ENCODE measurements around the gene ANKH. TPM values are rescaled to one million over a fixed set of nuclear protein-coding genes. Genes with fewer than 3 reads are reported as not detected.

Gene ANKH
- total RNA-seq, 1 experiment from 2014 or later: 16.9 TPM

DNA sequence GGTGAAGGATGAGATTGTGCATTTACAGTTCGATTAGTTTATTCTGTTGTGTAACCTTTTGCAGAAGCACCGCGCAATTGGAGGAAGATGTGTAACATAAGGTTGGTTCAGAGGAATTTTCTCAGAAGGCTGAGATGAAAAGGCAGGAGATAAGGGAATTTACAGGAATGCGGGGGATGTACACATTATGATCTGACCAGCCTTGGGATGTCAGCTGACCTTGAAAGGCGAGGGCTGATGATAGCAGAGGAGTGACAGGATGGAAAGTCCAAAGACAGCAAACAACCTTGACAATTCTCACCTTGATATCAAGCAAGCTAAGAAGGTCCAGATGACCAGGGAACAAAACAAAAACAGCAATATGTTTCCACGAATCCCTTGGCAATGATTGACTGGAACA, 118.3 kb downstream of the ANKH start:
- no peak for ATAC-seq
- H3K4me3 Mint-ChIP-seq: no peak overlapping the region
- no peaks in the 10 kb centered on the region for H3K27me3 Mint-ChIP-seq (ENCODE audit: low read depth)
- no peak for TF ChIP-seq ATF1 (CRISPR knock-in tag; IDR thresholded peaks at IDR 0.05)
- TF ChIP-seq GABPB1 (CRISPR knock-in tag; IDR thresholded peaks at IDR 0.05): peak; percentile 33; the same call in 1 of the 2 replicates
- H3K27ac Mint-ChIP-seq: peak overlapping the region; percentile 2
- H3K9me3 Mint-ChIP-seq: no peaks in the 10 kb centered on the region
- ChIA-PET CTCF (no interaction called here), POLR2A (no interaction called here)
- H3K36me3 Mint-ChIP-seq: no peaks in the 10 kb centered on the region
- peaks cover 9% of the 10 kb centered on the region for H3K4me1 Mint-ChIP-seq
- no peak for DNase-seq (ENCODE audit: low spot score)

DNA sequence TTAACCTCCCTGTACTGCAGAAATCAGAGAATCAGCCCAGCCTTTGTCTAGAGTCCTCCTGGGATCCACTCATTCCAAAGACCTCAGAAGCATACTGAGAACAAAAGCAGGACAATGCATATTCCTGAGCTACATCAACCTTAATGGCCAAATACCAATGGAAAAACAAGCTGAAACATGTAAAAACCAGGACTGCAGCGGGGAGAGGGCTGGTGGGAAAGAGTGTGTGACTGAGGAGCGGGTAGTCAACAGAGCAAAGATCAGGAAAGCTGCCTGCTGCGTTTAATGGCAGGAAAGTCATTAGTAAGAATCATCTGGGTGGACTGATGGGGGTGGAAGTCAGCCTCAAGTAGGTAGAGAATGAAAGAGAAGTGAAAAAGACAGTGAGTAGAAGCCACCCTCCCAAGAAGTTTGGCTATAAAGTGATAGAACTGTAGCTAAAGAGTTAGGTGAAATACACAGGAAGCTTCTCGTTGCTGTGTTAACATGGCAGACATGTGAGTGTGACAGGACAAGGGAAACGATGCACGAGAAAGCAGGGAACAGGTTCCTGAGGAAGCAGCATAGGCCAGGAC, 119.0 kb downstream of the ANKH start:
- no peaks in the 10 kb centered on the region for H3K36me3 Mint-ChIP-seq
- H3K27me3 Mint-ChIP-seq (ENCODE audit: low read depth): no peaks in the 10 kb centered on the region
- no peak overlapping the region for H3K4me3 Mint-ChIP-seq
- peak overlapping the region; percentile 2; the same call in 1 of the 2 replicates for H3K27ac Mint-ChIP-seq
- CTCF ChIA-PET: interaction anchor here (0.9 kb wide), 1 partner anchor 67 kb away, joined by 3 read pairs; no protein-coding TSS in a partner anchor
- H3K4me1 Mint-ChIP-seq: peaks cover 9% of the 10 kb centered on the region
- POLR2A ChIA-PET: no interaction called here
- no peaks in the 10 kb centered on the region for H3K9me3 Mint-ChIP-seq
- TF ChIP-seq, protein P1, sequence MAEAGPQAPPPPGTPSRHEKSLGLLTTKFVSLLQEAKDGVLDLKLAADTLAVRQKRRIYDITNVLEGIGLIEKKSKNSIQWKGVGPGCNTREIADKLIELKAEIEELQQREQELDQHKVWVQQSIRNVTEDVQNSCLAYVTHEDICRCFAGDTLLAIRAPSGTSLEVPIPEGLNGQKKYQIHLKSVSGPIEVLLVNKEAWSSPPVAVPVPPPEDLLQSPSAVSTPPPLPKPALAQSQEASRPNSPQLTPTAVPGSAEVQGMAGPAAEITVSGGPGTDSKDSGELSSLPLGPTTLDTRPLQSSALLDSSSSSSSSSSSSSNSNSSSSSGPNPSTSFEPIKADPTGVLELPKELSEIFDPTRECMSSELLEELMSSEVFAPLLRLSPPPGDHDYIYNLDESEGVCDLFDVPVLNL (CRISPR knock-in tag; IDR thresholded peaks at IDR 0.05; ENCODE audit: borderline replicate concordance, low read depth): no peak
- TF ChIP-seq SOX15 (CRISPR knock-in tag; IDR thresholded peaks at IDR 0.05) (no peak), ZNF416 (CRISPR knock-in tag; IDR thresholded peaks at IDR 0.05) (no peak), MYBL2 (CRISPR knock-in tag; IDR thresholded peaks at IDR 0.05) (no peak), CBFB (CRISPR knock-in tag; IDR thresholded peaks at IDR 0.05; ENCODE audit: low read depth) (no peak), TCF7 (CRISPR knock-in tag; IDR thresholded peaks at IDR 0.05; ENCODE audit: low read depth) (no peak), CREB1 (CRISPR knock-in tag; IDR thresholded peaks at IDR 0.05) (no peak), HMGA2 (CRISPR knock-in tag; IDR thresholded peaks at IDR 0.05) (no peak), ZNF263 (CRISPR knock-in tag; IDR thresholded peaks at IDR 0.05; ENCODE audit: low read depth) (no peak), FOXP1 (CRISPR knock-in tag; IDR thresholded peaks at IDR 0.05; ENCODE audit: borderline replicate concordance) (no peak)
- TF ChIP-seq, protein P2, sequence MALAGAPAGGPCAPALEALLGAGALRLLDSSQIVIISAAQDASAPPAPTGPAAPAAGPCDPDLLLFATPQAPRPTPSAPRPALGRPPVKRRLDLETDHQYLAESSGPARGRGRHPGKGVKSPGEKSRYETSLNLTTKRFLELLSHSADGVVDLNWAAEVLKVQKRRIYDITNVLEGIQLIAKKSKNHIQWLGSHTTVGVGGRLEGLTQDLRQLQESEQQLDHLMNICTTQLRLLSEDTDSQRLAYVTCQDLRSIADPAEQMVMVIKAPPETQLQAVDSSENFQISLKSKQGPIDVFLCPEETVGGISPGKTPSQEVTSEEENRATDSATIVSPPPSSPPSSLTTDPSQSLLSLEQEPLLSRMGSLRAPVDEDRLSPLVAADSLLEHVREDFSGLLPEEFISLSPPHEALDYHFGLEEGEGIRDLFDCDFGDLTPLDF (CRISPR knock-in tag; IDR thresholded peaks at IDR 0.05): no peak
- TF ChIP-seq, protein P3, sequence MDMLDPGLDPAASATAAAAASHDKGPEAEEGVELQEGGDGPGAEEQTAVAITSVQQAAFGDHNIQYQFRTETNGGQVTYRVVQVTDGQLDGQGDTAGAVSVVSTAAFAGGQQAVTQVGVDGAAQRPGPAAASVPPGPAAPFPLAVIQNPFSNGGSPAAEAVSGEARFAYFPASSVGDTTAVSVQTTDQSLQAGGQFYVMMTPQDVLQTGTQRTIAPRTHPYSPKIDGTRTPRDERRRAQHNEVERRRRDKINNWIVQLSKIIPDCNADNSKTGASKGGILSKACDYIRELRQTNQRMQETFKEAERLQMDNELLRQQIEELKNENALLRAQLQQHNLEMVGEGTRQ (CRISPR knock-in tag; IDR thresholded peaks at IDR 0.05): no peak
- TF ChIP-seq, protein P4, sequence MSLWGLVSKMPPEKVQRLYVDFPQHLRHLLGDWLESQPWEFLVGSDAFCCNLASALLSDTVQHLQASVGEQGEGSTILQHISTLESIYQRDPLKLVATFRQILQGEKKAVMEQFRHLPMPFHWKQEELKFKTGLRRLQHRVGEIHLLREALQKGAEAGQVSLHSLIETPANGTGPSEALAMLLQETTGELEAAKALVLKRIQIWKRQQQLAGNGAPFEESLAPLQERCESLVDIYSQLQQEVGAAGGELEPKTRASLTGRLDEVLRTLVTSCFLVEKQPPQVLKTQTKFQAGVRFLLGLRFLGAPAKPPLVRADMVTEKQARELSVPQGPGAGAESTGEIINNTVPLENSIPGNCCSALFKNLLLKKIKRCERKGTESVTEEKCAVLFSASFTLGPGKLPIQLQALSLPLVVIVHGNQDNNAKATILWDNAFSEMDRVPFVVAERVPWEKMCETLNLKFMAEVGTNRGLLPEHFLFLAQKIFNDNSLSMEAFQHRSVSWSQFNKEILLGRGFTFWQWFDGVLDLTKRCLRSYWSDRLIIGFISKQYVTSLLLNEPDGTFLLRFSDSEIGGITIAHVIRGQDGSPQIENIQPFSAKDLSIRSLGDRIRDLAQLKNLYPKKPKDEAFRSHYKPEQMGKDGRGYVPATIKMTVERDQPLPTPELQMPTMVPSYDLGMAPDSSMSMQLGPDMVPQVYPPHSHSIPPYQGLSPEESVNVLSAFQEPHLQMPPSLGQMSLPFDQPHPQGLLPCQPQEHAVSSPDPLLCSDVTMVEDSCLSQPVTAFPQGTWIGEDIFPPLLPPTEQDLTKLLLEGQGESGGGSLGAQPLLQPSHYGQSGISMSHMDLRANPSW (CRISPR knock-in tag; conservative IDR thresholded peaks at IDR 0.05; ENCODE audit: low read depth): no peak
- TF ChIP-seq, protein P5, sequence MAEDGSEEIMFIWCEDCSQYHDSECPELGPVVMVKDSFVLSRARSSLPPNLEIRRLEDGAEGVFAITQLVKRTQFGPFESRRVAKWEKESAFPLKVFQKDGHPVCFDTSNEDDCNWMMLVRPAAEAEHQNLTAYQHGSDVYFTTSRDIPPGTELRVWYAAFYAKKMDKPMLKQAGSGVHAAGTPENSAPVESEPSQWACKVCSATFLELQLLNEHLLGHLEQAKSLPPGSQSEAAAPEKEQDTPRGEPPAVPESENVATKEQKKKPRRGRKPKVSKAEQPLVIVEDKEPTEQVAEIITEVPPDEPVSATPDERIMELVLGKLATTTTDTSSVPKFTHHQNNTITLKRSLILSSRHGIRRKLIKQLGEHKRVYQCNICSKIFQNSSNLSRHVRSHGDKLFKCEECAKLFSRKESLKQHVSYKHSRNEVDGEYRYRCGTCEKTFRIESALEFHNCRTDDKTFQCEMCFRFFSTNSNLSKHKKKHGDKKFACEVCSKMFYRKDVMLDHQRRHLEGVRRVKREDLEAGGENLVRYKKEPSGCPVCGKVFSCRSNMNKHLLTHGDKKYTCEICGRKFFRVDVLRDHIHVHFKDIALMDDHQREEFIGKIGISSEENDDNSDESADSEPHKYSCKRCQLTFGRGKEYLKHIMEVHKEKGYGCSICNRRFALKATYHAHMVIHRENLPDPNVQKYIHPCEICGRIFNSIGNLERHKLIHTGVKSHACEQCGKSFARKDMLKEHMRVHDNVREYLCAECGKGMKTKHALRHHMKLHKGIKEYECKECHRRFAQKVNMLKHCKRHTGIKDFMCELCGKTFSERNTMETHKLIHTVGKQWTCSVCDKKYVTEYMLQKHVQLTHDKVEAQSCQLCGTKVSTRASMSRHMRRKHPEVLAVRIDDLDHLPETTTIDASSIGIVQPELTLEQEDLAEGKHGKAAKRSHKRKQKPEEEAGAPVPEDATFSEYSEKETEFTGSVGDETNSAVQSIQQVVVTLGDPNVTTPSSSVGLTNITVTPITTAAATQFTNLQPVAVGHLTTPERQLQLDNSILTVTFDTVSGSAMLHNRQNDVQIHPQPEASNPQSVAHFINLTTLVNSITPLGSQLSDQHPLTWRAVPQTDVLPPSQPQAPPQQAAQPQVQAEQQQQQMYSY (CRISPR knock-in tag; IDR thresholded peaks at IDR 0.05): no peak
- DNase-seq (ENCODE audit: low spot score) (no peak), ATAC-seq (peak; percentile 41)
